GM10266 (cell line): Measurements from ENCODE around the gene EXD3.
"Not testable (repeated sequence)": the region's sequence is repeated elsewhere in the genome, so short reads cannot be mapped to it uniquely, and the experiment has no call there.

Experiments
- DNase-seq: peaks from one replicate; pipeline ENCODE4 v3.0.0; 2012; ENCODE audit errors: extremely low spot score
- CTCF ChIP-seq: IDR thresholded peaks from 2 replicates; pipeline ENCODE4 v1.5.1; 2012; ENCODE audit warnings: mild to moderate bottlenecking, low read depth; ENCODE audit not compliant: control insufficient read depth, insufficient read depth; ENCODE audit errors: missing control alignments

EXD3 gene

DNA sequence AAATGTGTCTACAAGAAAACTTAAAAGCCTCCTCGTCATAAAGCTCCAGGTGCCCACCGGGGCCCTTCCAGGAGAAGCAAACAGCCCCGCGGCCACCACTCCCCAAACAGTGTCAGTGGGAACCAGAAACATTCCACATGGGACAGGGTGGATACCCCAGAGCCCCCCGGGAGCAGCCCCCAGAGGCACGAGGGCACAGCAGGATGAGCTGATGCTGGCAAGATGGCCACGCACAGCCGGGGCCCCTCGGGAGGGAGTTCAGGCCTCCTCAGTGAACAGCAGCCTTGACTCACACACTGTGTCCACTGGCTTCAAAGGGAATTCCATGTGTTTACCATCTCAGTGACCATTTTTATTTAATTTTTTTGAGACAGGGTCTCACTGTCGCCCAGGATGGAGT, 10.5 kb downstream of the EXD3 start:
- no peak for TF ChIP-seq CTCF
- no peak for DNase-seq

GRCh38 chr9:137411645-137412380, 11.1 kb downstream of the EXD3 start:
- peak; percentile 85 for DNase-seq
- TF ChIP-seq CTCF = no peak

DNA sequence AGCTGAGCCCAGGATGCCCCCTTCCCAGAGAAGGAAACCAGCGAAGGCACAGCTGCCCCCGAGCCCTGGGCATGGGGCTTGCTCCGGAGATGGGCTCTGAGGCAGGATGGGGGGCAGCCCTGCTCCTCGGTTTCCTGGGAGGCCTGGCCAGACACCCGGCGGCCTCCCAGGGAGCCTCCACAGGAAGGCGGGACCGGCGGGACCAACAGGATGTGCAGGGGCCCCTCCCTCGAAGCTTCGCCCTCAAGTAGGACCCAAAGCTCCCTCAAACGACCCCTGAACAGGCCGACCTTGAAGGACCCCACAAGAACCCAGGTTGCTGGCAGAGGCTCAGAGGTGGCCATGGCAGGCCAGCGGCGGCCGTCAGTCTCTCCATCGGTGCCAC, 11.7 kb downstream of the EXD3 start:
- no peak for DNase-seq

DNA sequence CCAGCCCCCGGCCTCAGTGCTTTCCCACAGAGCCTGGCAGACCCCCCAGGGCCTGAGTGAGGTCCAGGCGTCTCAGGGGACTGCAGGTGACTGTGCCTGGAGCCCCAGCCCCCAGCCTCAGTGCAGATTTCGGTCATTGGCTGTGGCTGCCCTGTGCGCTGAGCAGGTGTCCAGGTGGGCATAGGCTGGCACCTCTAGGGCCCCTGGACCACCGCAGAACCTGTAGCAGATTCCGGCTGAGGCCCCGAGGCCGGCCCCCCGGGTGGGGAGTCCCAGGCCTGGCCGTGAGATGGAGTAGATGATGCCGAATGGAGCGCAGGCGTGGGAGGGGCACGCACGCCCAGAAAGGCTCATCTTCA, 12.1 kb downstream of the EXD3 start:
- DNase-seq = no peak
- no peak for TF ChIP-seq CTCF

More for the DNA sequence above, 11.7 kb downstream of the EXD3 start:
- no peak for TF ChIP-seq CTCF

GRCh38 chr9:137410236-137410890, 12.6 kb downstream of the EXD3 start:
- not testable (repeated sequence) for DNase-seq

DNA sequence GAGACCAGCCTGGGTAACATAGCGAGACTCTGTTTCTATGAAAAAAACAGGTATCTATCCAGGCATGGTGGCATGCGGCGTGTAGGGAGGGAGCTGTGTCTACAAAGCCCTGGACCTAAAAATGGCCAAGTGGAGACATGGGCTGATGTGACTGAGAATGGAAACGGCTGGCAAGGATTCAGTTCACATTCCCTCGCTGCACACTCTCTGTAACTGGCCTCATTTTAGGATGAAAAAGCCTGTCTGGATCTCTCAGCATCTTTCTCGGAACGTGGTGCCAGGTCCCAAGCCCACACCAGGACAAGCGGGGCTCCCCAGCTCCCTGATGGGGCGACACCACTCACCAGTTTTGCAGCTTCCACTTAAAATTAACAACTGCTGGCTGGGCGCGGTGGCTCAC, 13.4 kb downstream of the EXD3 start:
- no peak for TF ChIP-seq CTCF
- no peak for DNase-seq

DNA sequence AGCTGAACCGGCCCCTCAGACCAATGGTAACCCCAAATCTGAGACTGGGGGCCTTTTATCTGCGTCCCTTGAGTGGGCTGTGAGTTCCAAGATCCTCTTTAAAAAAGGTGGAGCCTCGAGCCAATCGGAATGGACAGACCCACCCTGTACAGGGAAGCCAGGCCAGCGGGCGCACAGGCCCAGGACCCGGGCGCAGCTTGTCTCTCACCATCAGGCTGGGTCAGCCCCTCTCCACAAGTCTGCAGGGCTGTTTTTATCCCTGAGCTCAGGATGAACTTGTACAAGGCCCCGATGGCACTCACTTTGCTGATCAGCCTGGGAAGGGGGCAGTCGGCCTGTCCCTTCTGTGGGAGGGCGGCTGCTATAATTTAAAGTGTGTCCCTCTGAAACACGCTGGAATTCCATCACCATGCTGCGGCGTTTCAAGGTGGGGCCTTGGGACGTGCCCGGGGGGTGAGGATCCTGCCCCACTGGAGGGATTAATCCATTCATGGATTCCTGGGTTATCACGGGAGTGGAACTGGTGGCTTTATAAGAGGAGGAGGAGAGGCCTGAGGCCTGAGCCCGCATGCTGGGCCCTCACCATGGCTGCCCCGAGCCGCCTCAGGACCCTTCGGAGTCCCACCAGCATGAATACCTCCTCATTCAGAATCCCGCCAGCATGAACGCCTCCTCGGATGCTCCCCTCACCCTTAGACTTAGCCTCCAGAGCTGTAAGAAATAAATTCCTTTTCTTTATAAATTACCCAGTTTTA, 14.1 kb downstream of the EXD3 start:
- TF ChIP-seq CTCF = no peak
- no peak for DNase-seq
